Measurements from ENCODE around the gene GALNT2.

The GALNT2 gene

DNA sequence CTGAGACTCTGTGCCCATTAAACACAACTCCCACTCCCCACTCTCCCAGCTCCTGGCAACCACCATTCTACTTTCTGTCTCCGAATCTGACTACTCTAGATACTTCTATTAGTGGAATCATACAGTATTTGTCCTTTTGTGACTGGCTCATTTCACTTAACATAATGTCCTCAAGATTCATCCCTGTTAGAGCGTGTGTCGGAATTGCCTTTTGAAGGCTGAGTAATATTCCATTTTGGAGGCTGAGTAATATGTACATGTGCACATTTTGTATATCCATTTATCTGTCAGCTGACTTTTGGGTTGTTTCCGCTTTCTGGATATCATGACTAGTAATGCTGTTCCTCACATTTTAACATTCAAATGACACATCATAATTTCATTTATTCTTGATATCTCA is 30.3 kb downstream of the GALNT2 start:
- DNase-seq, result no peak

DNA sequence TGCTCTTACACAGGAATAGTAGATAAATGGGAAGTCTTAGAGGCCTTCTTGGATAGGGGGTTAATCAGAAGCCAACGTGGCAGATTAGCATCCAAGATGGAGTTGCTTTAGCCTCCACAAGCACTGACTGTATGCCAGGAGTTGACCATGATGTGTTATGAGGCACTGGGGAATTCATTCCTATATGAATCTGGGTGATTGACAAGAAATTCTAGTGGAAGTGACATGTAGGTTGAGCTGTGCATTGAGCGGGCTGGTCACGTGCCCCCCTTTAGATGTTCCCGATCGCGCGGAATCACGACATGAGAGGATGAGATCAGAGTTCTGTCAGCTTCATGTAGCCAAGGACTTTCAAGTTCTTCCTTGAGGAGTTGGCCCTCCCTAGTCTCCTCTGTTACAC is 31.7 kb downstream of the GALNT2 start:
- no peak for DNase-seq

DNA sequence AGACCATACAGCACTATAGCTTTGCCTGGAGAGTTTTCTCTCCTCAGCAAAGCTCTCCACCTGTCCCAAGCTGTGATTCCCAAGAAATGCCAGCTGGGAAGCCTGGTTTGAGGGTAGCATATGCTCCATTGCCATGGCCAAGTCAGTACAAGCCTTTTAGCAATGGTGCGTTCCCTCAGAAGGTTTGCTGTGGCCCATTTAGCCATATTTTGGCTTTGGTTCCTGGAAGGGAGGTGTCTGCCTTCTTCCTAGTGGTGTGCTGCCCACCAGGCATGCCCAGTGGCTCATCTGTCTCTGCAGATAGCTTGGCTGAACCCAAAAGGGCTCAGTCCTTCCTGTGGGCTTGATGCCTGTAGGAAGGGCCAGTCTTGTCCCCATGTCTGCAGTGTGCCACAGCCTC is 32.4 kb downstream of the GALNT2 start:
- DNase-seq, result no peak

DNA sequence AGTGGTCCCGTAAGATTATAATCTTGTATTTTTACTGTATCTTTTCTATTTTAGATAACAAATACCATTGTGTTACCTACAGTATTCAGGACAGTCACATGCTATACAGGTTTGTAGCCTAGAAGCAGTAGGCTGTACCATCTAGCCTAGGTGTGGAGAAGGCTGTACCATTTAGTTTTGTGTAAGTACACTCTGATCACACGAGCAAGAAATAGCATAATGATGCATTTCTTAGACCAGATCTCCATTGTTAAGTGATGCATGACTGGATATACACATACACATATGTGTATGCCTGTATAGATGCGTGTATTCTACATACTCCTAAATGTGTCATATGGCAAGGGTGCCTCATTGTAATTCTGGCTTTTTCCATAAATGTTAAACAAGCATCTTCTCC is 33.9 kb downstream of the GALNT2 start:
- DNase-seq, result no peak

DNA sequence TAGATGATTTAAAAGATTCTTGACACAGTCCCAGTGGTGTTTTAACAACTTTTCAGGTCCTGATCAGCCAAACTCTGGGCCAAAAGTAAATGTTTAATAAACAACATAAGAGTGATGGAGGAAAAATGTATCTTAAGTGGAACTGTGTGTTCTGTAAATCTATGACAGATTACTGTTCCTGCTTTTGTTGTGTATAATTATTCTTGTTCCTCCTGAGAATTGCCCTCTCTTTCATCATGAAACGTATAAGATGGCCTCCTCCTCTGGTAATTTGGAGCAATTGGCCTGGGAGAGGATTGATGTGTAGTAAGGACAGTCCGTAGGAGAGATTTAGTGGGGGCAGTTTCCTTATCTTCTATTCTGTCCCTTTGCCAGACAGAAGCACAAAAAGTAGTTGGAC is 34.5 kb downstream of the GALNT2 start:
- no peak for DNase-seq

DNA sequence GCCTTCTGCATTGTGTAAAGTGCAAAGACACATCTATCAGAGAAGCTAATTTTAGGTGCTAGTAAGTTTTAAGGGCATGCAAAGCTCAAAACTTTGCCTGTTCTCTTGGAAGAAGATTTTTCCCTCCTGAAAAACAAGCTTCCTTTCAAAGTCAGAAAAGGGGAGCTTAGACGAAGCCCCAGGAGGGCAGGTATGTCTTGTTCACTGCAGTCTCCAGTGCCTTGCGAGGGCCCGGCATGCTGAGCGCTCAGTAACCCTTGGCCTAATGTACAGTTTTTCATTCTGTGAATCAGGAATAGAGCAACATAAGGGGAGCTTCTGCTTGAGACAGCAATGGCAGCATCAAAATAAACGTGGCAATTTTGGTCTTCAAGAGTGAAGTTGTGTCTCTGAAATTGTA is 35.0 kb downstream of the GALNT2 start:
- no peak for DNase-seq

DNA sequence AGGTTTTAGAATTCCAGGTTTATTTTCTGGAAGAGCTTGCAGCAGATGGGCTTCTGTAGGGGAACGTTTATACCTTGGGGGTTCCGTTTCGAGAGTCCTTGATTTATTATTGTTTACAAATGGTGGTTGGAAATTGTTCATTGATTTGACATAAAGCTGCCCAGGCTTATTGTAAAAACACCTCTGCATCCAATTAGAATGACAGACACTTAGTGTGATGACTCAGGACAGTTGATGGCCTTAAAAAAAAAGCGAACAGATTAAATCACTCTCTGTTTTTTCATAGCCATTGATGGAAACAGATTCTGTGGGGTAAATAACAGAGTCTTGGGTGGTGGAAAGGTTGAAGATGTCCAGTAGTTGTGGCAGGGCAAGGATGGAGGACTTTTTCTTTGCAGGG is 35.4 kb downstream of the GALNT2 start:
- no peak for DNase-seq

DNA sequence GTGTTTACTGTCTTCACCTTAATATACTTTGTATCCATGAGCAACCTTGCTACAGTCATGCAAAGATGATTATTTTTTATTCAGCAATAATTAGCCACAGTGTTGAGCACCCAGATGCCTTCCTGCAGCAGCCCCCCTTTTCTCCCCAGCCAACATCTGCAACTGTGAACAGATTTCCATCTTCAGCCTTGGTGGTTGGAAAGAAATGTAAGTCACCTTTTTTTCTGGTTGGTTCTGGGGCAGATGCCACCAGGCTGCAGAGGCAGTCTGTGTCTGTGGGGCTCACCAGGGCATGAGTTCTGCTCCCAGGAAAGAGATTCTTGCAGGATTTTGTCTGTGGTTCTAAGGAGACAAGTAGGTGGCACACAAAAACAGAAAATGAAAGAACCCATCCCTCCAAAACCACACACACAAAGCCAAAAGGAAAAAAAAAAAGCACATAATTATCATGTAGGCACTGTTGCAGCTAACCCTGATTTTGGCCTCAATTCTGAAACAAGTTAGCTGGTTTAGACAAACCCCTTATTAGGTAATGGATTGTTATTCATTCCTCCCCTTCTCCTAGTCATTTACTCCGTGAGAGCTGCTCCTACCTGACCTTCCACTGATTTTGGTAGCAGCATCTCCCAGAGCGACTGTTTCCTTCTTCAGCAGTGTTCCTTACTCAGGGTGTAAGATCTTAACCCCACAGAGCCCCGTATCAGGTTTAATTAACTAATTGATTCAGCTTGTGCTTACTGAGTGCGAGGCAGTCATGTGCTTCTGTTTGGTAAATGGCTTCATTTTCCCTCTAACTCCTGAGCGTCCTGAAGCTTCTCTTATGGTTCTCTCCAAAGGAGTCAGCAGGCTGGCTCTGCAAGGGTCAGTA is 36.5 kb downstream of the GALNT2 start:
- DNase-seq, result no peak

DNA sequence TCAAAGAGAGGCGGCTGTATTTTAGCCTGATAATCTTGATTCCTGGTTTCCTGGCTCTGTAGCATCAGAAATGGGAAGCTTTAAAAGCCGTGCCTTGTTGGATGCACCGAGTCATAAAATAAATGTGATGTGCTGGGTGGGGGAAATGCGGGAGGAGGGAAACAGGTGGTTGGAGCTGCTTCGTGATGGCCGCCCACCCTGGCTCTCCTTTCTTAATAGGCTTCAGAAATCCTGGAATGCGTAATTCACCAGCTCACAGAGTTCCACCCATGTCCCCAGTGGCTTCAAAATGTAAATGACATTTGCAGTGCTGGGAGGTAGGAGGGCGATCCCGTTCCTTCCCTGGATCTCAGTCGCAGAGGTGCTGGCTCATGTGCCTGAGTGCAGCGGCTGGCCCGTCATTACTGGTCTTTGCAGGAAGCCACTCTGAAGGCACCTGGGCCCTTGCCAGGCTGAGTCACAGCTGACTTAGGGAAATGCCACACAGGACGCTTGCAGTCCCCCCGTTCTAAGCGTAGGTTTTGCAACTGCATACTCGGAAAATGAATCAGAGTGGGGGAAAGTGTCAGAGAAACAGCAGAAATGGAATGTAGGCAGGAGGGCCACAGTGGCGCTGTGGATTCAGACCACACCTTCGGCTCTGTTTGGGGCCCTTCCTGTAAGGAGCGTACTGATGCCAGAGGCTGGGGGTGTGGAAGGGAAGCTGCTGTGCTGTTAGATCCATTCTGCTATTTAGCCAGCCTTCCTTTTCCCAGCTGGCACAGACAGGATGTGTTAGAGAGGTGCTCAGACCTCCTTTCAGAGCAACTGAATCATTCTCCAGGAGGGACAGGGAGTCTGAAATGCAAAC is 37.6 kb downstream of the GALNT2 start:
- peak; percentile 90 to 96 for DNase-seq

DNA sequence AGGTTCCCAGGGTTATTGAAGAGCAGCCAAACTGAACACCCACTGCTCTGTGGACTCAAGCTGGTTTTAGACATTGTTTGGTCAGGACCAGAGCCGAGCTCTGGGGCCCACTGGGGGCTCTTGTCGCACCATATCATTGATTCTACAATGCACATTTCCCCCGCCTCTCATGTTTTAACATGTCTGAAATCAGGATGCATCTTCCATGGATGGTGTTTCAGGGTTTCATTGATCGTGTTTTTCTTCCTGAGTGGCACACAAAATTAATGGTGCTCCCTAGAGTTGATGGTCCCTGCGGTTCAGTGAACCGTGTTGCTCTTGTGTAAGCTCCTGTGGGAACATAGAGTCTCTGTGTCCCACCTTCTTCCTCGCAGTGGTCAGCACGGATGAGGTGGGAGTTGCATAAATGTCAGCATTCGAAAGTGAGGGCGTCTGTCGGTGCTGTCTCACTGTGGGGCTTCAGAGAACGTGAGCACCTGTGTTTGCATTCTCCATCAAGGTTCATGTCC is 38.3 kb downstream of the GALNT2 start:
- no peak for DNase-seq

DNA sequence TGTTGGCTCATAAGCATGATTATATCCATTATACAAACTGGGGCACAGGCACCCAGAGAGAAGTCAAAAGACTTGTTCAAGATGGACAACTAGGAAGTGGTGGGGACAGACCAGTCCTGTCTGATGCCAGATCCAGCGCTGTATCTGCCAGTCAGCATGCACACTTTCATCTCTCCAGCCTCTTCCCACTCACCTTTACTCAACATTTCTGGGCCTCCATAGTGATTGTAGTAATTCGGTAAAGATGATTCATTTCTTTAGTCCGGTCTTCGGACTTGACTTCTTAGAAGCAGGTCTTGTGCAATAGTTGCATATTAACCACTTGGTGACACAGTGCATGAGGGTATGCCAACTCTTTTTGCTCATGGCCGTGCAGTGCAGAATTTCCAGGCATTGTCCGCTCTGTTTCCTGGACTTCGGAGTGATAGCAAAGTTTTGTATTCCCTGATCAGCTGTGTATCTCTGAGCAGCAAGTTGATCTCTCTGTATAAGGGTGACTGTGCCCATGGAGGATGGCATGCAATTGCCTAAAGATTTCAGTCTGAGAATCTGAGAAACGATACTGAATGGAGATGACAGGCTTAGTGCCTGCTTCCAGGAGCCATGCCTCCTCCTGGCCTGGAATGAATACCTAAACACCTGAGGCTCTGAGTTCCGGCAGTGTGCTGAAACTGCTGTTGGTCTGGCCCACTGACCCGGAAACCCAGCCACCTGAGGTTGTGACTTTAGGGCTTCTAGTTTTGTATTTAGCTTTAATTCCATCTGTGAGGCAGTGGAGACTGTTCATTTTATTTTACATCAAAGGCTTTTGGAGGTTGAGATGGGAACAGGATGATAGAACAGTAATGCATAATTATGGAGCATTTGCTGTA is 39.0 kb downstream of the GALNT2 start:
- DNase-seq, result no peak

DNA sequence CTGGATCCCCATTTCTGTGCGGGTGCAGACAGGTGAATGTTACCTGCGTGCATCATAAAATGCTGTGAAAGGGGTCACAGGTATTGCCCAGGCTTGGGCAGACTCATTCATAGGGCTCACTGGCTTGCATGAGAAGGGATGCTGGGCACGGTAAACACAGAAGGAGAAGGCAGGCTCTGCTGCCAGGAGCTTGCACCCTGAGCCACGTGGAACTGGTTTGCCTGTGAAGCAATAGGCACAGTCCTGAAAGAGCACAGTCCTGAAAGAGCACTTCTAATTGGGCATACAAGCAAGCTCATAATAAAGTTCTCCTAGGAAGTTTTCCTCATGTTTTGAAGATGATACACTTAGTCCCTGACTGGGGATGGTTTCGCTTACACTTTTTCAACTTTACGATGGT is 40.9 kb downstream of the GALNT2 start:
- DNase-seq, result no peak

DNA sequence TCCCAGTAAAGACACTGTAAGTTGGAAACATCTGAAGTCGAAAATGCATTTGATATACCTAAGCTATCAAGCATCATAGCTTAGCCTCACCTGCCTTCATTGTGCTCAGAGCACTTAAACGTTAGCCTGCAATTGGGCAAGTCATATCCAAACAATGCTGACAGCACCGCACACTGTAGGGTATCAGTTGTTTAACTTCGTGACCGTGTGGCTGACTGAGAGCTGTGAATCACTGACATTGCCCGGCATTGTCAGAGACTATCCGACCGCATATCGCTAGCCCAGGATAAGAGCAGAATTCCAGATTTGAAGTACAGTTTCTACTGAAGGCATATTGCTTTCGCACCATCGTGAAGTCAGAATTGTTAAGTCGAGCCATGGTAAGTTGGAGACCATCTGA is 41.5 kb downstream of the GALNT2 start:
- DNase-seq, result no peak

DNA sequence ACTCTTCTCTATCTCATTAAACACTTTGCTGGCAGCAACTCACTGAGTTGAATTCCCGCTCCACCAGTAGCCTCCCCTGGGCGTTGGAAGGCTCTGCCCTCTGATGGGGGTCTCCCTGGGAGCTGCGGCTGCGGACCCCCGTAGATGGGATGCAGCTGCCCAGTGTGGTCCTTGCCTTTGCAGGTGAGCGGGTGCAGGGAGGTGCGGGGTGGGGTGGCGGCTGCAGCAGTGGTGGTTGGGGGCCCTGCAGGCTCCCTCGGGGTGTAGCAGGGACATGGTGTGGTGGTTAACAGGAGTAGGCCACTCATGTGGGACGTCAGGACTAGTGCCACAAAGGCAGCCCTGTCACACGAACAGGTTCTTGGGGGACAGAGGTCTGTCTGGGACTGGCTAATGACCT is 42.0 kb downstream of the GALNT2 start:
- no peak for DNase-seq

DNA sequence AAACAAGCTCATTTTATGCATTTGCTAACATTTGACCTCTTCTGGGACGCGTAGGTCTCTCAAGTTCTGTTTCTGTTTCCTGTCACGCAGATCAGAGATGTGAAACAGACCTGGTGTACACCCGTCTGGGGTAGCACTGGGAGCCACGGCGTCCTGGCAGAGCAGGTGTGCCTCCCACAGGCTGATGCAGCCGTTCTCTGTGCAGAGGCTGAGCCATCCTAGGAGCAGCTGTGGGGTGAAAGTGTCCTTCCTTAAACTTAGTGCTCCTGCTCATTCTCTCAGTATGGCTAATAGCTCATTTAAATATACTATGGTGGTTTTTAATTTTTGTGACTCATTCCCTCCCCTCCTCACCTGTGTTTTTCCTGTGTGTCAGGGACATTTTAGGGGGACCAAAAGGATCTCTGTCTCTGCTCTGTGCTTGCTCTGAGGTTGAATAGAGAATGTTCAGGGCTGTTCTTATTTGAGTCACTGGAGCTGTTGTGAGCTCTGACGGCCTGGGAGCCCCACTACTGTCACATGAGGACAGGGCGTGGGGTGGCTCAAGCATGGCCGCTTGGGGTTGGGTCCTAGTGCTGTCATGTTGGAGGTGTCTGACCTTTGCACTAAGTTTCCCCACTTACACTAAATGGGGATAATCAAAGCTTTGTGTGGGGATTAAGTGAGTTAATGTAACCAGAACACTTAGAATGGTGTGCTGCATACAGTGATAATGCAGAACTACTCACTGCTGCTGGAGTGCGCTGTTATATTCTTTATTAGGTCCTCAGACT is 43.0 kb downstream of the GALNT2 start:
- DNase-seq, result no peak

DNA sequence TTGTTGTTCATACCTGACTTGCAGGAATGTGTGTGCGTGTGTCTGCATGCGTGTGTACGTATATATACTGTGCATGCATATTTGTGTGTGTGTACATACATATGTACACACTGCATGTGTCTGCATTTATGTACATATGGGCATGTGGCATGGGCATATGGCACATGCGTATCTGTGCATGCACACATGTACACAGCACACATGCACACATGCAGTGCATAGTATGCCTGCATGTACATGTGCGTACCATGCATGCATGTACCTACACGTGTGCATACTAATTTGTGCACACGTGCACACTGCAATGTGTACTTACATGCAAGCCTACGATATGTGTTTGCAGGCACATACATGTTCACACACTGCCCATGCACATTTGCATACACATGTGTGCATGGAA is 43.9 kb downstream of the GALNT2 start:
- DNase-seq, result no peak

DNA sequence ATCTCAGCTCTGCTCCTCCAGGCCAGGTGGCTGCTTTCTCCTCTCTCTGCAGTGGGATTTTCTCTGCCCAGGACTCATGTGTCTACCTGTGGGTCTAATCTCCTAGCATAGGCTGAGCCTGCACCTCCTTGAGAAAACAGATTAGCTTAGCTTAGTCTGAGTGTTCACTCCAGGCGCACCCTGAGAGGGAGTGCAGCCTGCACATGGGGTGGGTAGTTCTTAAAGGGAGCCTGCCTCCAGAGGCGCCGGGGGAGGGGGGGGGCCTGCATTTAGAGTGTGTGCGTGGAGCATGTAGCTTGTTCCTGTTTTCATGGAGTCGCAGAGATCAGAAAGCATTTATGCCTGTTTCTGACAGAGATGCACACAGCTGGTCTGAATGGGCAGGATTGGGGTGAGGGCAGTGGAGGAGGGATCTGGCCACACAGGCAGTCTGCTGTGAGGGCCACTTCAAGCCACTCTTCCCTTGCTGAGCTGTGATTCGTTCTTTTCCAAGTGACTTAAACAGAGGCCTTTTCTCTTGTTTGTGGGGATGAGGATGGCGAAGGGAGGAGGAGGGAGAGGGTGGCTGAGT is 45.2 kb downstream of the GALNT2 start:
- DNase-seq, result no peak

DNA sequence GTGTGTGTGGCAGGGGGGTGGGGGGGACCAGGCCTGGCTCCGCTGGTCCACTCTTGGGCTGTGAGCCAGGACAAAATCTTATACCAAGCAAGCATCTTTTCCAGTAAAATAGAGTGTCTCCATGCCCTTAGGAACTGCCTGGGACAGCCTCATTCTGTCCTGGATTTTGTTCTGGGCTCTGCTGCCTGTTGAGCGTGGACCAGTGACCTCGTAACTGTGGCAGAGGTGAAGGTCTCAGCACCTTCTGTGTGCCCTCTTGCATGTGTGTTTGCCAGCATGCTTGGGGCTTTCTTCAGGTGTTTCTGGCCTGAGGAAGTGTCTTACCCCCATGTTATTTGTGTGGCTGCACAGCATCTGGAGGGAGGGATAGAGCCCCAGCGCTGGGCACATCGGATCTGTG is 45.7 kb downstream of the GALNT2 start:
- no peak for DNase-seq

DNA sequence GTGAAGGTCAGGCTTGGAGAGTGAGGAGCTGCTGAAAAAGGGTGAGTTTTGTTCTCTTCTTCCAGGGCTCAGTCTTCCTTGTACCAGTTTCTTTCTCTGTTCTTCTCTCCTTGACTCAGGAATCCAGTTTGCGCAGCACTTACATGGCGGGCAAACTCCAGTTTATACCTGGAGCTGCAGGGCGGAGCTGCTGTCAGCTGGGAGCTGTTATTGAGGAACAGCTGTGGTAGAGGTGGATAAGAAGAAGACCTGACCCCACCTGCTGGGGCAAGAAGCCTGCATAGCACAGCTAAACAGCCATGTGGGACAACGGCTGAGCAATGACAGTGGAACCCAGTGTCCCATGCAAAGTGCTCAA is 46.2 kb downstream of the GALNT2 start:
- no peak for DNase-seq

DNA sequence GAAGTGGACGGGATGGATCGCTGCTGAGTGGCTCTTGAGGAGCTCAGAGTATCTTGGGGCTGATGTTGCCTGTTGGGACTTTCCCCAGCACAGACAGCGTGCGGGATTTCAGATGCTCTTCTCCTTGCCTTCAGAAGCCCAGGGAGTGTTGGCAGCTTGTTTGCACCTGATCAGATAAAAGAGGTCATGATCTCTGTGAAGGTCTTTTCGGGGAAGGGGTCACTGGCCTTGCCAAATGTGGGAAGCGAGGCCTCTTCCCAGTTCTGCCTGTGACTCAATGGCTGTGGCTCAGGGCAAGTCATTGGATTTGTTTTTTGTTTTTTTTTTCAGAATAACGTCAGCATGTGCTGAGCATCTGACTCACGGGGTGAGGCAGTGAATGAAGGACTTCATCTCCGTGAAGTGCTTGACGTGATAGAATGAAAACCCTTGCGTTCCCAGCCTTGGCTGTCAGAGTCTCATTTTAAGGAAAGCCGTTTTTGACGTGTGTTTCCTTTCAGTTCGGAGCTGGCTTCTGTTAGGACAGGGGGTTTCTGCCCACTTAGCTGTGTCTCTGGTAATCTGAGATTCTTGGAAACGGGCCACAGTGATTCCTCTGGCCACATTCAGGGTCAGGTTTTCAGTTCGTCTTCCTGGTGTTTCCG is 46.7 kb downstream of the GALNT2 start:
- DNase-seq, result no peak

DNA sequence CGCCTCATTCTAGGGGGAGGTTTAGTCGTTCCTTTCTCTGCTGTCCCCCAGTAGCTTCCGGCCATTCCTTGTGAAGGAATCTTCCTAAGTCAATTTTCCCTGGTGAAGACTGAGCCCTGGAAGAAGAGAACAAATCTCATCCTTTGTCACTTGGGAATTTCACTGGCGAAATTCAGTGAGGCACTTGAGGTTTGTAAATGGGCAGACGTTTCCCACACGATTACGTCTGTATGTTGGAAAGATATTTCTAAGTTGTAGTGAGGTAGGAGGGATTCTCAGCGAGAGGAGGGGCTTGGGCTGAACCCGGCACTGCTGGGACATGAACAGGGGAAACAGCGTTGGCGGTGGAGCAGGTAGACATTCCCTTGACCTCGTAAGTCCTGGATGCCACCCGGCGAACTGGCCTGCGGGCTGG is 47.2 kb downstream of the GALNT2 start:
- no peak for DNase-seq
